ENCODE measurements around the gene ZNF223. TPM values are rescaled to one million over a fixed set of nuclear protein-coding genes. Genes with fewer than 3 reads are reported as not detected.

Gene ZNF223
- total RNA-seq, 2 experiments from 2014 or later, result 0.67 to 2.2 TPM

GRCh38 chr19:44005973-44006372 is 45.9 kb upstream of the ZNF223 start:
- peaks cover 14% of the 10 kb centered on the region for H3K4me1 Mint-ChIP-seq (ENCODE audit: low read depth)
- intact Hi-C loops (cut with micrococcal nuclease), result loop anchor here (10.0 kb wide), 1 partner anchor 71 kb away; the partner anchor contains the start of gene ZNF45
- H3K27me3 Mint-ChIP-seq, result no peaks in the 10 kb centered on the region
- ChIA-PET CTCF (no interaction called here), POLR2A (interaction anchor here (0.8 kb wide), 1 partner anchor 23 kb away, joined by 3 read pairs; no protein-coding TSS in a partner anchor)
- H3K9me3 Mint-ChIP-seq, result peaks cover 50% of the 10 kb centered on the region
- ATAC-seq (no peak), DNase-seq (no peak)
- no peak overlapping the region for H3K27ac Mint-ChIP-seq
- no peak overlapping the region for H3K4me3 Mint-ChIP-seq
- peaks cover 58% of the 10 kb centered on the region for H3K36me3 Mint-ChIP-seq (ENCODE audit: low read depth)
- TF ChIP-seq, protein P1, sequence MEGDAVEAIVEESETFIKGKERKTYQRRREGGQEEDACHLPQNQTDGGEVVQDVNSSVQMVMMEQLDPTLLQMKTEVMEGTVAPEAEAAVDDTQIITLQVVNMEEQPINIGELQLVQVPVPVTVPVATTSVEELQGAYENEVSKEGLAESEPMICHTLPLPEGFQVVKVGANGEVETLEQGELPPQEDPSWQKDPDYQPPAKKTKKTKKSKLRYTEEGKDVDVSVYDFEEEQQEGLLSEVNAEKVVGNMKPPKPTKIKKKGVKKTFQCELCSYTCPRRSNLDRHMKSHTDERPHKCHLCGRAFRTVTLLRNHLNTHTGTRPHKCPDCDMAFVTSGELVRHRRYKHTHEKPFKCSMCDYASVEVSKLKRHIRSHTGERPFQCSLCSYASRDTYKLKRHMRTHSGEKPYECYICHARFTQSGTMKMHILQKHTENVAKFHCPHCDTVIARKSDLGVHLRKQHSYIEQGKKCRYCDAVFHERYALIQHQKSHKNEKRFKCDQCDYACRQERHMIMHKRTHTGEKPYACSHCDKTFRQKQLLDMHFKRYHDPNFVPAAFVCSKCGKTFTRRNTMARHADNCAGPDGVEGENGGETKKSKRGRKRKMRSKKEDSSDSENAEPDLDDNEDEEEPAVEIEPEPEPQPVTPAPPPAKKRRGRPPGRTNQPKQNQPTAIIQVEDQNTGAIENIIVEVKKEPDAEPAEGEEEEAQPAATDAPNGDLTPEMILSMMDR (IDR thresholded peaks at IDR 0.05), result no peak

DNA sequence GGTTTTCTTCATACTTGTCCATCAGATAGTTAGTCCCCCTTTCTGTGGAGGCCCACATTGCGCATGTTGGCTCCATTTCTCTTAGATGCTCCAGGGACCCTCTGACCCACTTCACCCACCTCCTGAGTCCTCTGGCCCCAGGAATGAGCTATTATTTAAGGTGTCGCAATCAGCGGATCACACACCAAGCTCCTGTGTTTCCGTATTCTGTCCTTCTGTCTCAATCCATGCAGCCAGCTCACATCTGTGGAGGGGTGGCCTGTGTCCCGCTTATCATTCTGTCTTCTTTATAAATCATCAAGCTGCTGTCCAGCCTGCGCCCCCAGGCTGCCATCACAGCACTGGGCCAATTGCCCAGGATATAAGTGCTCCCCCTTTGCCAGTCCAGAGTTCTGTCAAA is 44.4 kb upstream of the ZNF223 start:
- DNase-seq (no peak), ATAC-seq (no peak)
- POLR2A ChIA-PET, result no interaction called here
- Mint-ChIP-seq H3K27ac (no peak overlapping the region), H3K36me3 (ENCODE audit: low read depth) (peaks cover 71% of the 10 kb centered on the region), H3K4me1 (ENCODE audit: low read depth) (peaks cover 7% of the 10 kb centered on the region), H3K27me3 (no peaks in the 10 kb centered on the region), H3K4me3 (no peak overlapping the region), H3K9me3 (peaks cover 56% of the 10 kb centered on the region)
- intact Hi-C loops (cut with micrococcal nuclease), result loop anchor here (10.0 kb wide), 1 partner anchor 73 kb away; the partner anchor contains the start of gene ZNF45
- TF ChIP-seq, protein P1 (IDR thresholded peaks at IDR 0.05), result no peak
- CTCF ChIA-PET, result interaction anchor here (1.6 kb wide), 1 partner anchor 40 kb away, joined by 4 read pairs; no protein-coding TSS in a partner anchor

- ChIA-PET POLR2A (interaction anchor here (0.6 to 1.1 kb wide), 3 partner anchors 8 to 166 kb away, joined by 3 to 4 read pairs (median 3); no protein-coding TSS in a partner anchor), CTCF (no interaction called here)
- H3K27ac Mint-ChIP-seq, result no peak overlapping the region
- H3K36me3 Mint-ChIP-seq (ENCODE audit: low read depth), result peaks cover 73% of the 10 kb centered on the region
- DNase-seq, result no peak
- intact Hi-C loops (cut with micrococcal nuclease), result no loop called here
- peaks cover 71% of the 10 kb centered on the region for H3K9me3 Mint-ChIP-seq
- ATAC-seq, result no peak
- H3K4me1 Mint-ChIP-seq (ENCODE audit: low read depth), result no peaks in the 10 kb centered on the region
- H3K4me3 Mint-ChIP-seq, result no peak overlapping the region
- TF ChIP-seq, protein P1 (IDR thresholded peaks at IDR 0.05), result no peak
- H3K27me3 Mint-ChIP-seq, result no peaks in the 10 kb centered on the region
Measured at GRCh38 chr19:44010468-44010867, 41.4 kb upstream of the ZNF223 start.

DNA sequence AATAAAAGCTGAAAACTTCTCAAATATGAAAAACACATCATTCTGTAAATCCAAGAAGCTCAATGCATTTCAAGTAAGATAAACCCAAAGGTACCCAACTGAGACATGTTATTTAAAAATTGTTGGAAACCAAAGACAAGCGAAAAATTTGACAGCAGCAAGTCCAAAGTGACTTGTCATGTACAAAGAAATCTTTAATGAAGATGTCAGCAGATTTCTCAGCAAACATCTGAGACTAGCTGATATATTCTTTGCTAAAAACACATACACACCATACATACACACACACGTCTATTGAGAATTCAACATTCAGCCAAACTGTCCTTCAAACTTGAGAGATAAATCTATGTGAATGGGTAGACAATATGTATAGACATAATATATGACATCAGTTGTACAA is 32.3 kb upstream of the ZNF223 start:
- no peak overlapping the region for H3K27ac Mint-ChIP-seq
- intact Hi-C loops (cut with micrococcal nuclease), result no loop called here
- ChIA-PET CTCF (no interaction called here), POLR2A (no interaction called here)
- H3K4me3 Mint-ChIP-seq, result no peak overlapping the region
- DNase-seq, result no peak
- TF ChIP-seq, protein P1 (IDR thresholded peaks at IDR 0.05), result no peak
- no peaks in the 10 kb centered on the region for H3K36me3 Mint-ChIP-seq (ENCODE audit: low read depth)
- H3K4me1 Mint-ChIP-seq (ENCODE audit: low read depth), result peaks cover under 1% of the 10 kb centered on the region
- ATAC-seq, result no peak
- peaks cover 24% of the 10 kb centered on the region for H3K9me3 Mint-ChIP-seq
- peaks cover 2% of the 10 kb centered on the region for H3K27me3 Mint-ChIP-seq

GRCh38 chr19:44021221-44021620 is 30.6 kb upstream of the ZNF223 start:
- TF ChIP-seq, protein P1 (IDR thresholded peaks at IDR 0.05), result no peak
- Mint-ChIP-seq H3K4me1 (ENCODE audit: low read depth) (peaks cover 15% of the 10 kb centered on the region), H3K4me3 (no peak overlapping the region), H3K36me3 (ENCODE audit: low read depth) (peaks cover 10% of the 10 kb centered on the region), H3K27ac (no peak overlapping the region), H3K9me3 (peaks cover 22% of the 10 kb centered on the region), H3K27me3 (peaks cover 2% of the 10 kb centered on the region)
- no peak for ATAC-seq
- POLR2A ChIA-PET, result no interaction called here
- intact Hi-C loops (cut with micrococcal nuclease), result no loop called here
- CTCF ChIA-PET, result no interaction called here
- no peak for DNase-seq

All from activated CD8-positive, alpha-beta T cell treated with anti-CD3 and anti-CD28 coated beads for 36 hours (primary cell).